ENCODE data around the gene FEM1A.

DNA sequence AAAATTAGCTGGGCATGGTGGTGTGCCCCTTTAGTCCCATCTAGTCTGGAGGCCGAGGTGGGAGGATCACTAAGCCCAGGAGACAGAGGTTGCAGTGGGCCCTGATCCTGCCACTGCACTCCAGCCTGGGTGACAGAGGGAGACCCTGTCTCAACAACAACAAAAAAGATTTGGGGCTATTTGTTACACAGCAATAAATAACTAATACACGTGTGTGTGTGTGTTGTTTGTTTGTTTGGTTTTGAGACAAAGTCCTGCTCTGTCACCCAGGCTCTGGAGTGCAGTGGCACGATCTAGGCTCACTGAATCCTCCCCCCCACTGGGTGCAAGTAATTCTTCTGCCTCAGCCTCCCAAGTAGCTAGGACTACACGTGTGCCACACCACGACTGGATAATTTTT lies 32.9 kb upstream of the FEM1A start:
- TF ChIP-seq, protein P1, sequence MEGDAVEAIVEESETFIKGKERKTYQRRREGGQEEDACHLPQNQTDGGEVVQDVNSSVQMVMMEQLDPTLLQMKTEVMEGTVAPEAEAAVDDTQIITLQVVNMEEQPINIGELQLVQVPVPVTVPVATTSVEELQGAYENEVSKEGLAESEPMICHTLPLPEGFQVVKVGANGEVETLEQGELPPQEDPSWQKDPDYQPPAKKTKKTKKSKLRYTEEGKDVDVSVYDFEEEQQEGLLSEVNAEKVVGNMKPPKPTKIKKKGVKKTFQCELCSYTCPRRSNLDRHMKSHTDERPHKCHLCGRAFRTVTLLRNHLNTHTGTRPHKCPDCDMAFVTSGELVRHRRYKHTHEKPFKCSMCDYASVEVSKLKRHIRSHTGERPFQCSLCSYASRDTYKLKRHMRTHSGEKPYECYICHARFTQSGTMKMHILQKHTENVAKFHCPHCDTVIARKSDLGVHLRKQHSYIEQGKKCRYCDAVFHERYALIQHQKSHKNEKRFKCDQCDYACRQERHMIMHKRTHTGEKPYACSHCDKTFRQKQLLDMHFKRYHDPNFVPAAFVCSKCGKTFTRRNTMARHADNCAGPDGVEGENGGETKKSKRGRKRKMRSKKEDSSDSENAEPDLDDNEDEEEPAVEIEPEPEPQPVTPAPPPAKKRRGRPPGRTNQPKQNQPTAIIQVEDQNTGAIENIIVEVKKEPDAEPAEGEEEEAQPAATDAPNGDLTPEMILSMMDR (IDR thresholded peaks at IDR 0.05; ENCODE audit: low read depth, low read length): no peak
- no peak for TF ChIP-seq EZH2phosphoT487 (IDR thresholded peaks at IDR 0.05; ENCODE audit: low read depth)

All from OCI-LY3 (cell line).